Measurements from ENCODE around the gene BTLA. TPM values are rescaled to one million over a fixed set of nuclear protein-coding genes. Genes with fewer than 3 reads are reported as not detected.
A peak's percentile ranks its signal among the peaks of the same experiment; 100 is the strongest.
"Not testable (repeated sequence)": the region's sequence is repeated elsewhere in the genome, so short reads cannot be mapped to it uniquely, and the experiment has no call there.

Gene BTLA
- polyA plus RNA-seq (2013, experiment 1 of 2; ENCODE audit: insufficient read length): not detected
- polyA plus RNA-seq (2013, experiment 2 of 2; ENCODE audit: insufficient read length): not detected

GRCh38 chr3:112498914-112499711 lies at the start of gene BTLA:
BTLA (minus strand) TSS chr3:112499472; CDS start chr3:112499358, 114 bp downstream.
- no peak for DNase-seq

GRCh38 chr3:112546216-112546759 lies 47.0 kb upstream of the BTLA start:
- DNase-seq: peak; percentile 4

- no peak for DNase-seq
Measured at GRCh38 chr3:112539825-112540650, 40.8 kb upstream of the BTLA start.

GRCh38 chr3:112531358-112531781 lies 32.1 kb upstream of the BTLA start:
- DNase-seq: peak; percentile 14

- no peak for DNase-seq
Measured at GRCh38 chr3:112530573-112530972, 31.3 kb upstream of the BTLA start.

GRCh38 chr3:112524127-112524526 lies 24.9 kb upstream of the BTLA start:
- DNase-seq: not testable (repeated sequence)

GRCh38 chr3:112519424-112520001 lies 20.2 kb upstream of the BTLA start:
- peak; percentile 59 for DNase-seq

GRCh38 chr3:112518970-112519369 lies 19.7 kb upstream of the BTLA start:
- DNase-seq: not testable (repeated sequence)

GRCh38 chr3:112514527-112515128 lies 15.4 kb upstream of the BTLA start:
- DNase-seq: no peak

GRCh38 chr3:112512320-112512719 lies 13.0 kb upstream of the BTLA start:
- DNase-seq: no peak

GRCh38 chr3:112508860-112509259 lies 9.6 kb upstream of the BTLA start:
- DNase-seq: no peak

GRCh38 chr3:112508261-112508660 lies 9.0 kb upstream of the BTLA start:
- DNase-seq: no peak

- DNase-seq: no peak
Measured at GRCh38 chr3:112505907-112506306, 6.6 kb upstream of the BTLA start.

- no peak for DNase-seq
Measured at GRCh38 chr3:112504123-112504522, 4.9 kb upstream of the BTLA start.

GRCh38 chr3:112503304-112503972 lies 4.2 kb upstream of the BTLA start:
- DNase-seq: no peak

GRCh38 chr3:112500621-112501020 lies 1.3 kb upstream of the BTLA start:
- DNase-seq: no peak

GRCh38 chr3:112497897-112498548 lies 1.2 kb downstream of the BTLA start:
- DNase-seq: no peak

- DNase-seq: no peak
Measured at GRCh38 chr3:112496366-112497067, 2.8 kb downstream of the BTLA start.

- not testable (repeated sequence) for DNase-seq
Measured at GRCh38 chr3:112494448-112494767, 4.9 kb downstream of the BTLA start.

GRCh38 chr3:112492124-112492523 lies 7.1 kb downstream of the BTLA start:
- no peak for DNase-seq

GRCh38 chr3:112491373-112491772 lies 7.9 kb downstream of the BTLA start:
- no peak for DNase-seq
